Esophagus squamous epithelium (tissue), 4 donors: Measurements from ENCODE around the gene LDB2.

Experiments
- POLR2A ChIP-seq, 4 donors: fragments of 450-650 bp; IDR thresholded peaks; one replicate each; pipeline ENCODE4 v1.6.1; 2017; ENCODE audit warnings: antibody characterized with exemption in 4 of 4, mild to moderate bottlenecking in 4 of 4, moderate library complexity in 3 of 4
- TF ChIP-seq, protein P1 (sequence below), 6 experiments: fragments of 450-650 bp in 4 of 6; fragments of 200-600 bp in 2 of 6; sonication (generic) in 2 of 6; IDR thresholded peaks; one replicate each; pipeline ENCODE4 v1.5.1; 2016 to 2019; ENCODE audit warnings: antibody characterized with exemption in 6 of 6, mild to moderate bottlenecking in 4 of 6, moderate library complexity in 4 of 6

- TF ChIP-seq POLR2A (IDR thresholded peaks at IDR 0.05): no peak
- TF ChIP-seq, protein P1, sequence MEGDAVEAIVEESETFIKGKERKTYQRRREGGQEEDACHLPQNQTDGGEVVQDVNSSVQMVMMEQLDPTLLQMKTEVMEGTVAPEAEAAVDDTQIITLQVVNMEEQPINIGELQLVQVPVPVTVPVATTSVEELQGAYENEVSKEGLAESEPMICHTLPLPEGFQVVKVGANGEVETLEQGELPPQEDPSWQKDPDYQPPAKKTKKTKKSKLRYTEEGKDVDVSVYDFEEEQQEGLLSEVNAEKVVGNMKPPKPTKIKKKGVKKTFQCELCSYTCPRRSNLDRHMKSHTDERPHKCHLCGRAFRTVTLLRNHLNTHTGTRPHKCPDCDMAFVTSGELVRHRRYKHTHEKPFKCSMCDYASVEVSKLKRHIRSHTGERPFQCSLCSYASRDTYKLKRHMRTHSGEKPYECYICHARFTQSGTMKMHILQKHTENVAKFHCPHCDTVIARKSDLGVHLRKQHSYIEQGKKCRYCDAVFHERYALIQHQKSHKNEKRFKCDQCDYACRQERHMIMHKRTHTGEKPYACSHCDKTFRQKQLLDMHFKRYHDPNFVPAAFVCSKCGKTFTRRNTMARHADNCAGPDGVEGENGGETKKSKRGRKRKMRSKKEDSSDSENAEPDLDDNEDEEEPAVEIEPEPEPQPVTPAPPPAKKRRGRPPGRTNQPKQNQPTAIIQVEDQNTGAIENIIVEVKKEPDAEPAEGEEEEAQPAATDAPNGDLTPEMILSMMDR (IDR thresholded peaks at IDR 0.05): no peak
Measured at GRCh38 chr4:16591272-16591826, 307.1 kb downstream of the LDB2 start.
